NT2/D1 (cell line): ENCODE measurements around the gene NOLC1.

ENCODE experiments used
- SUZ12 ChIP-seq: IDR thresholded peaks from 2 replicates; pipeline ENCODE4 v1.6.1; 2011; ENCODE audit not compliant: insufficient read length, insufficient read depth; ENCODE audit errors: extremely low read depth
- YY1 ChIP-seq: IDR thresholded peaks from 2 replicates; pipeline ENCODE4 v1.6.1; 2011; ENCODE audit not compliant: insufficient read length, insufficient read depth

DNA sequence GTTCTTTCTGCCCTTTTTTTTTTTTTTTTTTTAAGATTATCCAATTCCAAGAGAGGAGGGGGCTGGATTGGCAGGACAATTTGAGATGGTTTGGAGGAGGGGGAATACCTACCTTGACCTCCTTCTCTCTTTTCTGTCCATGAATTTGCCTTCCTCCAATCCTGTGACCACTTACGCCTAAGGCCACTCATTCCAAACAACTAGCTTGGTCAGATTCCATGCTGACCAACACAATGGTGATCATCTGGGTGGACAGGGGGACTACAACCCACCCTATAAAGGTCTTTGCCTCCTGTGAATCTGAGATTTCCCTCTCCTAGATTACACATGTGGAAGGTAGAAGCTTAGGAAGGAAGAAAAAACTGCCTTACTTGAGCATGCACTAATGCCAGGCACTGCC, 29.7 kb upstream of the NOLC1 start:
- no peak for TF ChIP-seq YY1
- TF ChIP-seq SUZ12 = no peak
